Skin of body (tissue), 2 donors: ENCODE measurements around the gene CHST9. TPM values are rescaled to one million over a fixed set of nuclear protein-coding genes. Genes with fewer than 3 reads are reported as not detected.
"Not testable (repeated sequence)": the region's sequence is repeated elsewhere in the genome, so short reads cannot be mapped to it uniquely, and the experiment has no call there.

Experiments
- DNase-seq: peaks from one replicate; lab custom pipeline; 2025; lab: John Stamatoyannopoulos, UW
- total RNA-seq: library from RNA; depleted of rRNA; stranded (reverse); fragments of >200 nt; gene quantifications from one replicate; pipeline ENCODE4 v1.2.3, GENCODE V29; 2014

CHST9 gene
- total RNA-seq, 1 donor from 2014 or later = 0.39 TPM

GRCh38 chr18:27175245-27175644 lies 9.9 kb downstream of the CHST9 start:
- DNase-seq = no peak

- no peak for DNase-seq
Observed at GRCh38 chr18:27171993-27172392, 13.1 kb downstream of the CHST9 start.

GRCh38 chr18:27165412-27165811 lies 19.7 kb downstream of the CHST9 start:
- no peak for DNase-seq

GRCh38 chr18:27164905-27165304 lies 20.2 kb downstream of the CHST9 start:
- no peak for DNase-seq

GRCh38 chr18:27163197-27163716 lies 21.9 kb downstream of the CHST9 start:
- DNase-seq = not testable (repeated sequence)

GRCh38 chr18:27149240-27149639 lies 35.9 kb downstream of the CHST9 start:
- not testable (repeated sequence) for DNase-seq

- DNase-seq = no peak
Observed at GRCh38 chr18:27144672-27145071, 40.4 kb downstream of the CHST9 start.

- DNase-seq = no peak
Observed at GRCh38 chr18:27143580-27144287, 41.4 kb downstream of the CHST9 start.

- DNase-seq = no peak
Observed at GRCh38 chr18:27142891-27143290, 42.2 kb downstream of the CHST9 start.

GRCh38 chr18:27141876-27142275 lies 43.2 kb downstream of the CHST9 start:
- no peak for DNase-seq

GRCh38 chr18:27138079-27138478 lies 47.0 kb downstream of the CHST9 start:
- DNase-seq = no peak

GRCh38 chr18:27136208-27136535 lies 48.9 kb downstream of the CHST9 start:
- DNase-seq = no peak

- DNase-seq = no peak
Observed at GRCh38 chr18:27135504-27136207, 49.5 kb downstream of the CHST9 start.

GRCh38 chr18:27130065-27130630 lies 55.0 kb downstream of the CHST9 start:
- no peak for DNase-seq

GRCh38 chr18:27124196-27124595 lies 60.9 kb downstream of the CHST9 start:
- no peak for DNase-seq

- no peak for DNase-seq
Observed at GRCh38 chr18:27121108-27121507, 64.0 kb downstream of the CHST9 start.

- no peak for DNase-seq
Observed at GRCh38 chr18:27120246-27120645, 64.9 kb downstream of the CHST9 start.

GRCh38 chr18:27118973-27119372 lies 66.1 kb downstream of the CHST9 start:
- DNase-seq = no peak

- no peak for DNase-seq
Observed at GRCh38 chr18:27114842-27115241, 70.3 kb downstream of the CHST9 start.

- no peak for DNase-seq
Observed at GRCh38 chr18:27113358-27113757, 71.8 kb downstream of the CHST9 start.

- no peak for DNase-seq
Observed at GRCh38 chr18:27110319-27110718, 74.8 kb downstream of the CHST9 start.

GRCh38 chr18:27109451-27109850 lies 75.7 kb downstream of the CHST9 start:
- DNase-seq = no peak

- DNase-seq = no peak
Observed at GRCh38 chr18:27108842-27109241, 76.3 kb downstream of the CHST9 start.
